ENCODE results near the gene CELSR3. TPM values are rescaled to one million over a fixed set of nuclear protein-coding genes. Genes with fewer than 3 reads are reported as not detected.

Gene CELSR3
- total RNA-seq, 1 experiment from 2014 or later, result 7.7 TPM

DNA sequence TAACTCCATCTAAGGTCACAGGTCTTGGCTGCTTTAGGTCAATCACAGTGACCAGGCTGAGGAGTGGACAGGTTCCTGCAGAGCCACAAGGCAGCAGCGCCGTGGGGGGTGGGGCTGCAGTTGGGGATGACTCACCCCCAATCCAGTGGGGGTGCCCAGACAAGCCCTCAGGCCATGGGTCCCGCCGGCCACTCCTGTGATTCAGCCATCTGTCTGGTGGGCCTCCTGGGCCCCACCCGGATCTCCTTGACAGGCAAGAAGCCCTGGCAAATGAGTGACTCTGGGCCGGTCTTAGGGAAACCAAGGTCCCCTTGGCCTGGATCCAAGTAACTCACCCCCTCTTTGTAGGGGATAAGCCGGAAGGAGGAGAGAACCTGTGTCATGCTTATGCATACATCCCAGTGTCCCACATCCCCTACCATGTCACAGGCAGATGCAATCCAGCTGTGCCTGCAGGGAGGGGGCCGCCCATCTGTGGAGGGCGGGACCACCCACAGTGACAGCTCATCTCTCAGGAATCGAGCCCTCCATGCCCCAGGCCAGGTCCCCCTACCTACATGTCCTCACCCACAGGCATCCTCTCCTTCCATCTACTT, 67.1 kb downstream of the CELSR3 start:
- ChIA-PET POLR2A (no interaction called here), CTCF (no interaction called here)
- Histone ChIP-seq H3K27ac (ENCODE audit: low read length) (peak overlapping the region; percentile 54), H3K9me3 (ENCODE audit: control insufficient read depth, insufficient read depth, low read depth, low read length) (no peaks in the 10 kb centered on the region), H3K4me1 (ENCODE audit: control insufficient read depth, insufficient read depth, low read length) (peaks cover 34% of the 10 kb centered on the region), H3K36me3 (ENCODE audit: control insufficient read depth, insufficient read depth, low read length) (no peaks in the 10 kb centered on the region), H3K27me3 (ENCODE audit: control insufficient read depth, insufficient read depth, low read length) (no peaks in the 10 kb centered on the region), H3K4me3 (ENCODE audit: low read depth in 2 of 2, low read length in 2 of 2) (peak overlapping the region in 1 of 2 experiments; percentile 43; a peak in 2 of 4 replicates)
- intact Hi-C loops (cut with micrococcal nuclease; ENCODE audit: unreplicated experiment) (no loop called here), in situ Hi-C loops (cut with HindIII; ENCODE audit: low pct_unique_long_range_greater_than_20kb, low sequenced_read_pairs) (no loop called here)
- no TSS peak for BruUV-seq (replicated peaks)
- TF ChIP-seq SIN3A (IDR thresholded peaks at IDR 0.05; ENCODE audit: borderline replicate concordance, insufficient read depth, low read depth, low read length) (no peak), TCF7L2 (IDR thresholded peaks at IDR 0.05; ENCODE audit: low read depth, low read length) (no peak), POLR2AphosphoS5 (IDR thresholded peaks at IDR 0.05; ENCODE audit: low read depth, low read length) (no peak), REST (IDR thresholded peaks at IDR 0.05; ENCODE audit: insufficient read depth in 1 of 2, low read depth in 2 of 2, low read length in 1 of 2) (no peak)
- TF ChIP-seq, protein P1, sequence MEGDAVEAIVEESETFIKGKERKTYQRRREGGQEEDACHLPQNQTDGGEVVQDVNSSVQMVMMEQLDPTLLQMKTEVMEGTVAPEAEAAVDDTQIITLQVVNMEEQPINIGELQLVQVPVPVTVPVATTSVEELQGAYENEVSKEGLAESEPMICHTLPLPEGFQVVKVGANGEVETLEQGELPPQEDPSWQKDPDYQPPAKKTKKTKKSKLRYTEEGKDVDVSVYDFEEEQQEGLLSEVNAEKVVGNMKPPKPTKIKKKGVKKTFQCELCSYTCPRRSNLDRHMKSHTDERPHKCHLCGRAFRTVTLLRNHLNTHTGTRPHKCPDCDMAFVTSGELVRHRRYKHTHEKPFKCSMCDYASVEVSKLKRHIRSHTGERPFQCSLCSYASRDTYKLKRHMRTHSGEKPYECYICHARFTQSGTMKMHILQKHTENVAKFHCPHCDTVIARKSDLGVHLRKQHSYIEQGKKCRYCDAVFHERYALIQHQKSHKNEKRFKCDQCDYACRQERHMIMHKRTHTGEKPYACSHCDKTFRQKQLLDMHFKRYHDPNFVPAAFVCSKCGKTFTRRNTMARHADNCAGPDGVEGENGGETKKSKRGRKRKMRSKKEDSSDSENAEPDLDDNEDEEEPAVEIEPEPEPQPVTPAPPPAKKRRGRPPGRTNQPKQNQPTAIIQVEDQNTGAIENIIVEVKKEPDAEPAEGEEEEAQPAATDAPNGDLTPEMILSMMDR (IDR thresholded peaks at IDR 0.05), result no peak
- DNase-seq (ENCODE audit: low read depth, low spot score), result no peak
- peak; percentile 57 for ATAC-seq

GRCh38 chr3:48595075-48595525, 67.6 kb downstream of the CELSR3 start, which contains the start of gene COL7A1:
COL7A1 (minus strand) TSS chr3:48595329; CDS start chr3:48595159, 170 bp downstream.
- no TSS peak for BruUV-seq (replicated peaks)
- no peak for TF ChIP-seq SIN3A (IDR thresholded peaks at IDR 0.05; ENCODE audit: borderline replicate concordance, insufficient read depth, low read depth, low read length)
- TF ChIP-seq POLR2AphosphoS5 (IDR thresholded peaks at IDR 0.05; ENCODE audit: low read depth, low read length), result no peak; the same call in 1 of the 2 replicates
- TF ChIP-seq, protein P1 (IDR thresholded peaks at IDR 0.05), result no peak
- TF ChIP-seq REST (IDR thresholded peaks at IDR 0.05; ENCODE audit: insufficient read depth in 1 of 2, low read depth in 2 of 2, low read length in 1 of 2), result no peak
- TF ChIP-seq TCF7L2 (IDR thresholded peaks at IDR 0.05; ENCODE audit: low read depth, low read length), result no peak
- POLR2A ChIA-PET, result no interaction called here
- Histone ChIP-seq H3K4me3 (ENCODE audit: low read depth in 2 of 2, low read length in 2 of 2) (peak within 1 kb of the TSS; percentile 32 to 43), H3K36me3 (ENCODE audit: control insufficient read depth, insufficient read depth, low read length) (no peaks in the 10 kb centered on the region), H3K27ac (ENCODE audit: low read length) (peak within 1 kb of the TSS; percentile 57), H3K9me3 (ENCODE audit: control insufficient read depth, insufficient read depth, low read depth, low read length) (no peaks in the 10 kb centered on the region), H3K4me1 (ENCODE audit: control insufficient read depth, insufficient read depth, low read length) (peaks cover 34% of the 10 kb centered on the region), H3K27me3 (ENCODE audit: control insufficient read depth, insufficient read depth, low read length) (no peaks in the 10 kb centered on the region)
- in situ Hi-C loops (cut with HindIII; ENCODE audit: low pct_unique_long_range_greater_than_20kb, low sequenced_read_pairs) (no loop called here), intact Hi-C loops (cut with micrococcal nuclease; ENCODE audit: unreplicated experiment) (no loop called here)
- DNase-seq (ENCODE audit: low read depth, low spot score) (no peak), ATAC-seq (peak; percentile 35)
- CTCF ChIA-PET, result no interaction called here
